ENCODE measurements around the gene UGT1A6.

DNA sequence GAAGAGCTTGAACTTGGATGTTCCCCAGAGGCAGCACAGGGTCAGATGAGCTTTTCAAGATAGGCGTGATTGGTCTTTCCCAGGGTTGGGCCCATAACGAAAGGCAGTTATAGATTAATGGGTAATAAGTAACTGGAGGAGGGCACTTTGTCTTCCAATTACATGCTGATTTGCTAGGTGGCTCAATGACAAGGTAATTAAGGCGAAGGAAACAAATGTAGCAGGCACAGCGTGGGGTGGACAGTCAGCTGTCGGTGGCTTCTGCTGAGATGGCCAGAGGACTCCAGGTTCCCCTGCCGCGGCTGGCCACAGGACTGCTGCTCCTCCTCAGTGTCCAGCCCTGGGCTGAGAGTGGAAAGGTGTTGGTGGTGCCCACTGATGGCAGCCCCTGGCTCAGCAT, 25.9 kb downstream of the UGT1A6 start, which contains the start of gene UGT1A4:
- TF ChIP-seq, protein P1, sequence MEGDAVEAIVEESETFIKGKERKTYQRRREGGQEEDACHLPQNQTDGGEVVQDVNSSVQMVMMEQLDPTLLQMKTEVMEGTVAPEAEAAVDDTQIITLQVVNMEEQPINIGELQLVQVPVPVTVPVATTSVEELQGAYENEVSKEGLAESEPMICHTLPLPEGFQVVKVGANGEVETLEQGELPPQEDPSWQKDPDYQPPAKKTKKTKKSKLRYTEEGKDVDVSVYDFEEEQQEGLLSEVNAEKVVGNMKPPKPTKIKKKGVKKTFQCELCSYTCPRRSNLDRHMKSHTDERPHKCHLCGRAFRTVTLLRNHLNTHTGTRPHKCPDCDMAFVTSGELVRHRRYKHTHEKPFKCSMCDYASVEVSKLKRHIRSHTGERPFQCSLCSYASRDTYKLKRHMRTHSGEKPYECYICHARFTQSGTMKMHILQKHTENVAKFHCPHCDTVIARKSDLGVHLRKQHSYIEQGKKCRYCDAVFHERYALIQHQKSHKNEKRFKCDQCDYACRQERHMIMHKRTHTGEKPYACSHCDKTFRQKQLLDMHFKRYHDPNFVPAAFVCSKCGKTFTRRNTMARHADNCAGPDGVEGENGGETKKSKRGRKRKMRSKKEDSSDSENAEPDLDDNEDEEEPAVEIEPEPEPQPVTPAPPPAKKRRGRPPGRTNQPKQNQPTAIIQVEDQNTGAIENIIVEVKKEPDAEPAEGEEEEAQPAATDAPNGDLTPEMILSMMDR (conservative IDR thresholded peaks at IDR 0.05) = no peak
- TF ChIP-seq EZH2 (IDR thresholded peaks at IDR 0.05; ENCODE audit: low read depth) = no peak
